HCT116 (cell line): ENCODE data around the gene TNFAIP2. TPM values are rescaled to one million over a fixed set of nuclear protein-coding genes. Genes with fewer than 3 reads are reported as not detected.

Experiments
- ATAC-seq: fragments of 200-7000 bp; cut with Tn5 transposase; 2 replicates; pipeline ENCODE4 v1.9.1; 2020; ENCODE audit warnings: mild to moderate bottlenecking, moderate library complexity
- BruUV-seq: library from RNA; stranded (reverse); fragments of 400-500 nt; replicated peaks from 2 replicates; lab custom pipeline; 2021; lab: Mats Ljungman, UMichigan
- CTCF ChIA-PET: fragments of 300-600 bp; sonication (Branson Sonifier 250); formaldehyde crosslinking; loops from one replicate; lab custom pipeline; 2021; ENCODE audit warnings: antibody characterized with exemption; lab: Charles Lee
- POLR2A ChIA-PET: fragments of 300-600, 350-600 bp; sonication (Branson Sonifier 250); formaldehyde crosslinking; loops from one replicate; lab custom pipeline; 2021; ENCODE audit warnings: antibody characterized with exemption; lab: Charles Lee
- RAD21 ChIA-PET, 2 experiments: fragments of 300-600 bp; sonication (Branson Sonifier 250); formaldehyde crosslinking; loops; one replicate each; lab custom pipeline; 2023; ENCODE audit warnings: low total read pairs in 2 of 2; ENCODE audit not compliant: uncharacterized antibody in 2 of 2, unreplicated experiment in 2 of 2, low non-redundant PET in 1 of 2; lab: Charles Lee
- DNase-seq: peaks from one replicate; pipeline ENCODE4 v3.0.0-alpha.2; 2010; ENCODE audit warnings: low read depth, low spot score
- H2AFZ ChIP-seq: fragments of 200-600 bp; shearing (Covaris generic), sonication (generic); 2 replicates; pipeline ENCODE4 v1.6.1; 2017; ENCODE audit warnings: low read depth, mixed run types, mixed read lengths, antibody characterized with exemption, low read length; ENCODE audit not compliant: poor library complexity, severe bottlenecking
- H3K27ac ChIP-seq: 2 replicates; pipeline ENCODE4 v1.5.1; 2012; ENCODE audit warnings: low read depth, low read length
- H3K27me3 ChIP-seq: fragments of 200-600 bp; sonication (generic); 2 replicates; pipeline ENCODE4 v1.6.1; 2016; ENCODE audit warnings: mixed run types, low read length, mixed read lengths; ENCODE audit not compliant: insufficient read depth
- H3K36me3 ChIP-seq, 2 experiments: fragments of 200-500 bp in 1 of 2; fragments of 200-600 bp in 1 of 2; sonication (Bioruptor generic) in 1 of 2; sonication (generic) in 1 of 2; 2 replicates each; pipeline versions ENCODE4 v1.5.1 to v1.6.1; 2014 to 2016; ENCODE audit warnings: low read length in 2 of 2, inconsistent platforms in 1 of 2, mixed read lengths in 1 of 2, mixed run types in 1 of 2; ENCODE audit not compliant: insufficient read depth in 2 of 2, control insufficient read depth in 1 of 2
- H3K4me1 ChIP-seq, 2 experiments: fragments of 200-600 bp in 1 of 2; sonication (generic) in 1 of 2; 2 replicates each; pipeline versions ENCODE4 v1.5.1 to v1.6.1; 2012 to 2017; ENCODE audit warnings: low read length in 2 of 2, inconsistent platforms in 1 of 2, mild to moderate bottlenecking in 1 of 2, mixed read lengths in 1 of 2, mixed run types in 1 of 2, moderate library complexity in 1 of 2; ENCODE audit not compliant: insufficient read depth in 2 of 2, control insufficient read depth in 1 of 2
- H3K4me2 ChIP-seq: fragments of 200-600 bp; sonication (generic); 2 replicates; pipeline ENCODE4 v1.6.1; 2017; ENCODE audit warnings: mixed run types, low read length, mixed read lengths
- H3K4me3 ChIP-seq, 2 experiments: fragments of 200-600 bp in 1 of 2; sonication (generic) in 1 of 2; replicated peaks in 1 of 2; 2 replicates each; pipeline ENCODE4 v1.5.1; 2011 to 2016; ENCODE audit warnings: low read length in 2 of 2, control low read depth in 1 of 2, low read depth in 1 of 2, mild to moderate bottlenecking in 1 of 2, mixed read lengths in 1 of 2, mixed run types in 1 of 2
- H3K79me2 ChIP-seq: fragments of 200-600 bp; sonication (generic); 2 replicates; pipeline ENCODE4 v1.6.1; 2017; ENCODE audit warnings: mild to moderate bottlenecking, mixed run types, low read length, moderate library complexity, mixed read lengths; ENCODE audit not compliant: insufficient read depth
- H3K9ac ChIP-seq: fragments of 200-600 bp; sonication (generic); 2 replicates; pipeline ENCODE4 v1.6.1; 2016; ENCODE audit warnings: low read length, mixed read lengths
- H3K9me2 ChIP-seq: fragments of 200-600 bp; sonication (generic), shearing (Covaris generic); 2 replicates; pipeline ENCODE4 v1.6.1; 2017; ENCODE audit warnings: mixed run types, mild to moderate bottlenecking, moderate library complexity; ENCODE audit not compliant: insufficient read depth
- H3K9me3 ChIP-seq, 2 experiments: fragments of 200-500 bp in 1 of 2; fragments of 200-600 bp in 1 of 2; sonication (Bioruptor generic) in 1 of 2; sonication (generic) in 1 of 2; 2 replicates each; pipeline ENCODE4 v1.6.1; 2014 to 2017; ENCODE audit warnings: low read length in 2 of 2, mixed read lengths in 2 of 2, inconsistent platforms in 1 of 2, low read depth in 1 of 2, mild to moderate bottlenecking in 1 of 2, mixed run types in 1 of 2, moderate library complexity in 1 of 2; ENCODE audit not compliant: control insufficient read depth in 1 of 2, insufficient read depth in 1 of 2
- H4K20me1 ChIP-seq: fragments of 200-600 bp; sonication (generic), shearing (Covaris generic); 2 replicates; pipeline ENCODE4 v1.6.1; 2017; ENCODE audit warnings: mixed run types, mild to moderate bottlenecking, moderate library complexity; ENCODE audit not compliant: insufficient read depth
- CTCF ChIP-seq, 3 experiments: fragments of 200-600 bp in 1 of 3; sonication (generic) in 1 of 3; IDR thresholded peaks in 2 of 3; conservative IDR thresholded peaks in 1 of 3; 2 replicates each; pipeline ENCODE4 v1.5.1; 2012 to 2017; ENCODE audit warnings: low read depth in 2 of 3, low read length in 2 of 3, antibody characterized with exemption in 1 of 3, borderline replicate concordance in 1 of 3, control low read depth in 1 of 3, mild to moderate bottlenecking in 1 of 3, mixed read lengths in 1 of 3, mixed run types in 1 of 3, moderate library complexity in 1 of 3; ENCODE audit not compliant: insufficient read depth in 1 of 3
- EGR1 ChIP-seq: IDR thresholded peaks from 2 replicates; pipeline ENCODE4 v1.6.1; 2012; ENCODE audit warnings: low read depth
- ELF1 ChIP-seq: IDR thresholded peaks from 2 replicates; pipeline ENCODE4 v1.6.1; 2012; ENCODE audit warnings: low read depth, borderline replicate concordance
- EZH2 ChIP-seq: fragments of 200-600 bp; sonication (generic); IDR thresholded peaks from 2 replicates; pipeline ENCODE4 v1.6.1; 2017; ENCODE audit warnings: antibody characterized with exemption, mixed run types
- JUND ChIP-seq: IDR thresholded peaks from 2 replicates; pipeline ENCODE4 v1.6.1; 2012
- SRF ChIP-seq: IDR thresholded peaks from 2 replicates; pipeline ENCODE4 v1.6.1; 2012; ENCODE audit warnings: low read depth
- ZFX ChIP-seq: fragments of 450-650 bp; IDR thresholded peaks from 2 replicates; pipeline ENCODE4 v1.6.1; 2017
- ZNF274 ChIP-seq: fragments of 200-500 bp; sonication (Bioruptor generic); IDR thresholded peaks from 2 replicates; pipeline ENCODE4 v1.6.1; 2014; ENCODE audit warnings: mild to moderate bottlenecking, low read depth, low read length, inconsistent platforms
- intact Hi-C: fragments of 100-400 bp; cut with micrococcal nuclease; formaldehyde crosslinking; loops from 2 replicates; pipeline ENCODE4 v1.10.0; 2022
- total RNA-seq: library from RNA; stranded (reverse); gene quantifications from one replicate; pipeline ENCODE4 v1.2.1, GENCODE V29; 2021; ENCODE audit not compliant: unreplicated experiment
- TF ChIP-seq, protein P1 (sequence below): IDR thresholded peaks from 2 replicates; pipeline ENCODE4 v1.6.1; 2011; ENCODE audit warnings: mild to moderate bottlenecking, low read length, moderate library complexity; ENCODE audit not compliant: insufficient replicate concordance; ENCODE audit errors: extremely low read depth

TNFAIP2 gene
- total RNA-seq, 1 experiment from 2014 or later: 74.8 TPM

DNA sequence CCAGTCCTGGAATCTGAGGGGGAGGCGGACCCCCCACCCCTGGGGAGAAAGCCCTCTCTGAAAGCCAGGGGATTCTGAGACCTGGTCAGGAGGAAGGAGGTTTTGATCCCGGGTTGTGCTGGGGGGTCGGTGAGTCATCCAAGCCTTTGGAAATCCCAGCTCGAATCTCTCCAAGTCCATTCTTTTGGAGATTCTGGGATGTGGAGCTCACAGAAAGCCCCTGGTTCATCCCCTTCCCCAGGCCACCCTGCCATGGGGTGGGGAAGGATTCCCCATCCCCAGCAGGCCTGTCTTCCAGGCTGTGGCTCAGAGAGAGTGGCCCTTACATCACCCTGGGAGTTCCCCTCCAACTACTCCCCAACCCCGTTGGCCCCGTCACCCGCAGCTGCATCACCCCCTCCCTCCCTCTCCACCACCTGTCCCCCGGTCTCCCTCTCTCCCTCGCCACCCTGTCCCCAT is 14.5 kb upstream of the TNFAIP2 start:
- Histone ChIP-seq H4K20me1 (no peaks in the 10 kb centered on the region), H3K27me3 (no peaks in the 10 kb centered on the region), H3K36me3 (no peaks in the 10 kb centered on the region), H3K4me1 (peaks cover 54 to 72% of the 10 kb centered on the region in 2 experiments), H3K9ac (peak overlapping the region; percentile 49), H3K4me2 (peak overlapping the region; percentile 70), H2AFZ (no peak overlapping the region), H3K79me2 (no peaks in the 10 kb centered on the region), H3K9me3 (no peaks in the 10 kb centered on the region), H3K27ac (peak overlapping the region; percentile 71), H3K9me2 (no peaks in the 10 kb centered on the region), H3K4me3 (peak overlapping the region in 1 of 2 experiments; percentile 20; a peak in 1 of 4 replicates)
- no TSS peak for BruUV-seq
- ChIA-PET POLR2A (no interaction called here), CTCF (no interaction called here), RAD21 (no interaction called here)
- intact Hi-C loops: loop anchor here (1.0 kb wide), 1 partner anchor 33 kb away; no protein-coding TSS in a partner anchor
- DNase-seq: no peak
- ATAC-seq: no peak
- TF ChIP-seq EZH2: no peak
- no peak for TF ChIP-seq JUND
- TF ChIP-seq CTCF (IDR thresholded peaks at IDR 0.05 in 2 of 3, conservative IDR thresholded peaks at IDR 0.05 in 1 of 3; ENCODE audit: borderline replicate concordance in 1 of 3, insufficient read depth in 1 of 3, low read depth in 2 of 3, low read length in 2 of 3): no peak
- TF ChIP-seq ZNF274: no peak
- TF ChIP-seq ZFX: no peak
- no peak for TF ChIP-seq SRF
- no peak for TF ChIP-seq EGR1
- TF ChIP-seq ELF1: no peak
- TF ChIP-seq, protein P1, sequence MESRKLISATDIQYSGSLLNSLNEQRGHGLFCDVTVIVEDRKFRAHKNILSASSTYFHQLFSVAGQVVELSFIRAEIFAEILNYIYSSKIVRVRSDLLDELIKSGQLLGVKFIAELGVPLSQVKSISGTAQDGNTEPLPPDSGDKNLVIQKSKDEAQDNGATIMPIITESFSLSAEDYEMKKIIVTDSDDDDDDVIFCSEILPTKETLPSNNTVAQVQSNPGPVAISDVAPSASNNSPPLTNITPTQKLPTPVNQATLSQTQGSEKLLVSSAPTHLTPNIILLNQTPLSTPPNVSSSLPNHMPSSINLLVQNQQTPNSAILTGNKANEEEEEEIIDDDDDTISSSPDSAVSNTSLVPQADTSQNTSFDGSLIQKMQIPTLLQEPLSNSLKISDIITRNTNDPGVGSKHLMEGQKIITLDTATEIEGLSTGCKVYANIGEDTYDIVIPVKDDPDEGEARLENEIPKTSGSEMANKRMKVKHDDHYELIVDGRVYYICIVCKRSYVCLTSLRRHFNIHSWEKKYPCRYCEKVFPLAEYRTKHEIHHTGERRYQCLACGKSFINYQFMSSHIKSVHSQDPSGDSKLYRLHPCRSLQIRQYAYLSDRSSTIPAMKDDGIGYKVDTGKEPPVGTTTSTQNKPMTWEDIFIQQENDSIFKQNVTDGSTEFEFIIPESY: no peak
